Subcutaneous adipose tissue (tissue), 4 donors: ENCODE results near the gene TAPT1. TPM values are rescaled to one million over a fixed set of nuclear protein-coding genes. Genes with fewer than 3 reads are reported as not detected.

Experiments used
- CTCF ChIP-seq: fragments of 450-650 bp; IDR thresholded peaks from one replicate; pipeline ENCODE4 v1.5.1; 2016; ENCODE audit warnings: low read depth, mild to moderate bottlenecking, control low read depth, antibody characterized with exemption, moderate library complexity
- small RNA-seq: library from RNA; depleted of rRNA; stranded (forward); fragments of <200 nt; gene quantifications from one replicate; pipeline ENCODE3, GENCODE V24; 2016
- total RNA-seq, 4 donors: library from RNA; depleted of rRNA; stranded (reverse); fragments of >200 nt; gene quantifications; one replicate each; pipeline ENCODE4 v1.1.0, GENCODE V29; 2016

TAPT1 gene
- total RNA-seq, 4 donors from 2014 or later: 23.7 to 52.3 (median 32.8) TPM

GRCh38 chr4:16116493-16116990 lies 109.7 kb downstream of the TAPT1 start:
- TF ChIP-seq CTCF: no peak

GRCh38 chr4:16116019-16116418 lies 110.3 kb downstream of the TAPT1 start:
- TF ChIP-seq CTCF: no peak

GRCh38 chr4:16114546-16114945 lies 111.7 kb downstream of the TAPT1 start:
- no peak for TF ChIP-seq CTCF

- no peak for TF ChIP-seq CTCF
Observed at GRCh38 chr4:16113741-16114140, 112.5 kb downstream of the TAPT1 start.

- no peak for TF ChIP-seq CTCF
Observed at GRCh38 chr4:16111533-16111932, 114.7 kb downstream of the TAPT1 start.

- TF ChIP-seq CTCF: no peak
Observed at GRCh38 chr4:16110661-16111290, 115.5 kb downstream of the TAPT1 start.

Small RNA genes within 50 kb of the gene (small RNA-seq; reads per million reads assigned to genes)
- not detected for gene RPS21P4

Other genes with a start within 250 kb of the TAPT1 start
- under 1 TPM in 1 of 4 donors, not detected in 3; 0.16 TPM for gene PROM1, start 142.4 kb downstream of the TAPT1 start, total RNA-seq